Measurements from ENCODE around the gene CPLX3. TPM values are rescaled to one million over a fixed set of nuclear protein-coding genes. Genes with fewer than 3 reads are reported as not detected.

The CPLX3 gene
- polyA plus RNA-seq, 1 donor: not detected

DNA sequence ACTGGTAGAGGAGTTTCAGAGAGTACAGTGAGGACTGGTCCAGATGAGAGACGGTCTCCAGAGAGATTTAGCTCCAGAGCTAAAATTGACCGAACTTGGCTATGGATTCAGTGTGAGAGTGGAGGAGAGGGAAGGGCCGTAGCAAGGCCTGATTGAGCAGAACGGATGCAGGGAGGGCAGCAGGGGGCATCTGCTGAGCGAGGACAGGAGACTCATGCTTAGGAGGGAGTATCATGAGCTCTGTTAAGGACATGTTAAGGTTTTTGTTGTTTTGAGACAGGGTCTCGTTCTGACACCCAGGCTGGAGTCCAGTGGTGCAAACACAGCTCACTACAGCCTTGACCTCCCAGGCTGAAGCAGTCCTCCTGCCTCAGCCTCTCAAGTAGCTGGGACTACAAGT is 21.5 kb upstream of the CPLX3 start:
- DNase-seq: no peak

DNA sequence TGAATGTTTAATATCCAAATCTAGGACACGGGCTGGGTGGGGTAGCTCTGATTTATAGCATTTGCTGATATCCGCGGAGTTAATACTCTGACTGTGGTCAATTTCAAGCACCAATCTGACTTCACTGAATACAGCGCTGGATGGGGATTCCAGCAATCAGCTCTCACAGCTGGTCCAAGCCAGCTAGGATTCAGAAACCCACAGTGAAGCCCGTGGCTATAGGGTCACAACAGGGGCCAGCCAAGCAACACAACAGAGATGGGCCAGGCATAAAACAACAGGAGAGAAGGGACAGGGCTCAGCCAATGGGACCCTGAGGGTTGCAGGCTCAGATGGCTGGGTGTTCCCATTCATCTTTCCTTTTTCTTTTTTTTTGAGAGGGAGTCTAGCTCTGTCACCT is 19.1 kb upstream of the CPLX3 start:
- DNase-seq: no peak

DNA sequence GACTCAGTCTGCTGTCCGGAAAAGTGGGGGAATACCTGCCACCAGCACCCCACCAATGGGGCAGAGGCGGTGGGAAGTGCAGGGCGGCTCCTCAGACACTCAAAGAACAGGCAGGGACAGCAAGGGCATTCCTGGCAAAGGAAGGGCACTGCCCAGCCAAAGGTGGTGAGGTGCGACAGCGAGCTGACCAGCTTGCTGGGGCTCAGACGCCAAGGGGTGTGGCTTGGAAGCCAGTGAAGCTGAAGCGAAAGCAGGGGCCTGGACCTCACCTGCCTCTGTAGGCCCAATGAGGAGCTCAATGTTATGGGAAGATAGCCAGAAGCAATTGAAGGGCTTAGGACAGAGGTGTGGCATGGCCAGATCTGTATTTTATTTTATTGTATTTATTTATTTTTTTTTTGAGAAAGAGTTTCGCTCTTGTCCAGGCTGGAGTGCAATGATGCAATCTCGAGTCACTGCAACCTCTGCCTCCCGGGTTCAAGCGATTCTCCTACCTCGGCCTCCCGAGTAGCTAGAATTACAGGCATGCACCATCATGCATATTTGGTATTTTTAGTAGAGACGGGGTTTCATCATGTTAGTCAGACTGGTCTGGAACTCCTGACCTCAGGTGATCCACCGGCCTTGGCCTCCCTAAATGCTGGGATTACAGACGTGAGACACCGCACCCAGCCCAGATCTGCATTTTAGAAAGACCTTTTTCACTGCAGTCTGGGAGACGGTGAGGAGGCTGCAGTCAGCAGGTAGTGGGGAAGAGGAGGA is 18.2 kb upstream of the CPLX3 start:
- DNase-seq: no peak

DNA sequence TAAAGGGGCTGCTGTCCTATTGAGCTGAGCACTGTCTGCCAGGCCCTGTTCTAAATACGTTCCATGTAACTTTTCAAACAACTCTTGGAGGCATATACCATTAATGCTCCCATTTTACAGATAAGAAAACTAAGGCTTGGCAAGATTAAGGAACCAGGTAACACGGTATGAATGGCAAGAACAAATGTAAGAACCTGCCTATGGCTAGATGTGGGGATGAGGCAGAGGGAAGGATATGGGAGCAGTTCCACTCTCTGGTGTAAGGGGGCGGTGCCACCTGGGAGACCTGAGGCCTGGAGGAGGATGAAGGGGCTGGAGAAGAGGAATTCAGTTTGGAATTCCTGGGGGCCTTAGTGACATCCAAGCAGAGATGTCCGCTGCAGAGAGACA is 17.6 kb upstream of the CPLX3 start:
- no peak for DNase-seq

DNA sequence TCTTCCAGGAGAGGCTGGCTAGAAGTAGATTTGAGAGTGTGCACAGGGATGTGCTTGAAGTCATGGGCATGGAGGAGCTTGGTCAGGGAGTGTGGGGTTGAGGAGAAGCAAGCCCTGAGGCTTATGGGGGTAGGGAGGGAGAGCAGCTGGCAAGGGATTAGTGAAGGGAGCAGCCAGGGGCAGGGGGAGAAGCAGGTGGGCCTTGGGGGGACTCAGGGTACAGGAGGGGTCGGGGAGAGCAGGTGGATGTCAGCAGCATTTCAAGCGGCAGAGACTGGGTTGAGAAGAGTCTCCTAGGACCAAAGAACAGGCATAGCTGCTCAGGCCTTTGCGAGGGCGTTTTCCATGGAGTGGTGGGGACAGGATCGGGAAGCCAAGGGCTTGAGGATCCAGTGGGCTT is 17.2 kb upstream of the CPLX3 start:
- no peak for DNase-seq

DNA sequence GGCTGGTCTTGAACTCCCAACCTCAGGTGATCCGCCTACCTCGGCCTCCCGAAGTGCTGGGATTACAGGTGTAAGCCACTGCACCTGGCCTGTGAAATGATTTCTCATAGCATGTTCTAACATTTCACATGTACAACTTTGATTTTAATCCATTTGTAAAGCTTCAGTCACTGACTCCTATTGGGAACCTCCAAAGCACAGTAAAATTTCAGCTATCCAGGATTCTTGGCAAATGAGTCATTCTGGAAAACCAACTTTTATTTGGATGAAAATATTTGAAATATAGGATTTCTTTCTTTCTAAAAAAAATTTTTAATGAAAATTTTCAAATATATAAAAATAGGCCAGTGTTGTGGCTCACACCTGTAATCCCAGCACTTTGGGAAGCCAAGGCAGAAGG is 16.5 kb upstream of the CPLX3 start:
- no peak for DNase-seq

DNA sequence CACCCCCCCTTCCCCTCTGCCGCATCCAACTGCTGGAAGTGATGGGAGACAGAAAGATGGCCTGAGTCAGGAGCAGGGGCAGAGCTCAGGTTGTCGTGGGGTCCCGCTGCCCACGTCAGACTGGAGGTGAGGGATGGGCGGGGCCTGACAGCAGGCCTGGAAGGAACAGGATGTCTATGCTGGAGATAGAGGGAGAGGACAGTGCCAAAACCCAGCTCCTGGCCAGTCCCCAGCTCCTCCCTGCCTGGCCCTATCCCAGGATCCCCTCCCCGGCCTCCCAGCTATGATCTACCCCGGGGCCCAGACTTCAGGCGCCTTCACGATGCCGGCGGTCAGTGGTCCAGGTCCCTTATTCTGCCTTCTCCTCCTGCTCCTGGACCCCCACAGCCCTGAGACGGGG is 13.9 kb upstream of the CPLX3 start, which contains the start of gene LMAN1L:
Gene LMAN1L, plus strand, starts transcription at position 303 of the 400 bp plus-strand sequence. Its CDS starts 20 bp downstream, at position 323.
- no peak for DNase-seq

DNA sequence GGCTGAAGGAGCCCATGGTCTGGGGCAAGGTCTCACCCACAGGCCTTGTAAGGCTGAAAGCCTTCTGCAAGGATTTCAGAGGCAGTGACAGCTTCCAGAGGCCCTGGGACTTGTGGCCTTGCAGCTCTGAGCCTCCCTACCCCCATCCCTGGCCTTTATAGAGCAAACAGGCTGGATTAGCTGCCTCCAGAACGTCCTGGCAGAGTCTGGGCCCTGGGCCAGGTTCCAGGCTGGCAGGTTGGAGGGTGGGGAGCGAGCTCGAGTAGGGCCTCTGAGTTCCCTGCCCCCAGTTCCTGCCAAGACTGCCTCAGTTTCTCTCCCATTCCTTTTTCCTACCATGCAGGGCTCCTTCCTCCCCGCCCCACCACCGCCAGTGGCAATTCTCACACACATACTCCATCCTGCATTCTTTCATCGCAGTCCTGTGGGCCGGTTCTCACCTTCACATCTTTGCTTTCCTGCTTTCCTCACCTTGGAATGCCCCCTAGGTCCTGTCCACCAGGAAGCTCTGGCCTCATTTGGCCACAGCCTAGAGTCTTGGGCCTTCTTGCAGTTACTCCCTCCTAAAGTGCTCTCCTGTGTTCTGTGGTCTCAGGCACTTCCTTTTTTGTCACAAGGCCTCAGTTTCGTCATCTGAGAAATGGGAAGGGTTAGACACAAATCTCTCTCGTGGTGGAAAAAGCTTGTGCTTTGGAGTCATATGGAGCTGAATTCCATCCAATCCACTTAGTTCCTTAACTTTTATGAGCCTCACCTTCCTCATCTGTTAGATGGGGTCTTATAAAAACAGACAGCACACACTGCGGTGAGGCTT is 11.1 kb upstream of the CPLX3 start:
- DNase-seq: no peak

DNA sequence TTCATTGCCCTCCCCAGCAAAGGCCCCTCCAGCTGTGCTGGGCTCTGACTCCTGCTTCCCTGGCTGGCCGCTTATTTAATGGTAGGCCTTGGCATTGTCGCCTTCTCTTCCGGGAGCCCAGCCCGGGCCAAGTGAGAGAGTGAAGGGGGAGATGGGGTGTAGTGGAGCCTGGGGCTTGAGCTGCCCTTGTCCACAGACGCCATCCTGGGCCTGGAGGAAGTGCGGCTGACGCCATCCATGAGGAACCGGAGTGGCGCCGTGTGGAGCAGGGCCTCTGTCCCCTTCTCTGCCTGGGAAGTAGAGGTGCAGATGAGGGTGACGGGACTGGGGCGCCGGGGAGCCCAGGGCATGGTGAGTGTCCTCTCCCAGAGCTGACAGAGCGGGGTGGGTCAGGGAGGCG is 10.5 kb upstream of the CPLX3 start:
- no peak for DNase-seq

DNA sequence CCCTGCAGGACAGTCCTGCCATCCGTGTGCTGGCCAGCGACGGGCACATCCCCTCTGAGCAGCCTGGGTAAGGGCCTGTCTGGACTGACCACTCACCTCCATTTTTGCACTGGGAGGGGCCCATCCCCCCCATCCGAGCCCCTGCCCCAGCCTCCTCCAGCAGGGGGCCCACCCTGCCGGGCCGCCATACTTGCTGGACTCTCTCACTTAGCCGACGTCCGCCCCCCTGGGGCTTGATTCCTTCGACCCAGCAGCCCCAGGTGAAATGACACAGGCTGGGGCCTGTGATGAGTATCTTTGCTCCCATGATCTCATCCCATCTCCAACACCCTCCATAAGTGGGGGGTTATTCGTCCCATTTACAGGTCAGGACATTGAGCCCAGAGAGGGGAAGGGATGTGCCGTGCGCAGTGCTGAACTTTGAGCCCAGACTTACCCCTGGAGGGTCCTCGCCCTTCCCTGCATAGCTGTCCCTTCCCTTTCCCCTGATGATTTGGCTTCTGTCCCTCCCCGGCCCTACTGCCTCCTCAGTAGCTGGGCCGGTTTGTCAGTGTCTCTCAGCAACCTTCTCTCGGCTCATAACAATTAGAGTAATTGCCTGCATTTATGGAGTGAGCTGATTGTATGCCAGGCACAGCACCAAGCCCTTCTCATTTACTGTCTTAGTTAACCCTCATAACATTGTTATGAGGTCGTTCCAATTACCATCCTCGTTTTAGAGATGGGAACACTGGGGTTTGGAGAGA is 9.6 kb upstream of the CPLX3 start:
- no peak for DNase-seq

DNA sequence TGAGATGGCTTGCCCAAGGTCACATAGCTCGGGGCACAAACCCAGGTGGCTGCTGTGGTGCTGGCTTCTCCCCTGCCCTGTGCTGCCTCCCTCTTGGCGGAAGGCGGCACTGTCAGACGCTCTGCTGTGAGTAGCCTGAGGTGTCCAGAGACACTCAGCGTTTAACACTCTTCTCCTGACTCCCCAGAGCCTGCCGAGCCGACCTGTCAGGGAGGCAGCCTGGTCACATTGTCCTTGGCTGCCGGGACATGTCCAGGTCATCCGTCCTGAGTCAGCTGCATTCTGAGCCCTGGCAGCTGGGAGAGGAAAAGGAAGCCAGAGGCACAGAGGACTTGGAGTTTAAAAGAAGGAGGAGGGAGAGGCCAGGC is 9.1 kb upstream of the CPLX3 start:
- no peak for DNase-seq

DNA sequence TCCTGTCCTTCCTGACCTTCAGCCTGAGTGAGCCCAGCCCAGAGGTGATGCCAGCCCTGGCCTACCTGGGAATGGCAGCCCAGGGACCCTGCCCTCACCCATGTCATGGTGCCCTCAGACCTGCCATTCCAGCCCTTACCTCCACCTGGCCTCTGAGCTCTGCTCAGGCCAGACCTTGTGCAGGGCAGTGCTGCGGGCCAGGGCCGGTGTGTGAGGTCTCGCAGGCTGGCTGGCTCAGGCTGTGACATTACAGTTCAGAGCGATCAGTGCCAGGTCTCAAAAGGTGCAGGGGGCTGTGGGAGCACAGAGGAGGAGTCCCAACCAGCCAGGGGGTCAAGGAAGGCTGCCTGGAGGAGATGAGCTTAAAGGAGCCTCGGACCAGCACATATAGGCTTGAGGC is 6.4 kb upstream of the CPLX3 start:
- DNase-seq: no peak

DNA sequence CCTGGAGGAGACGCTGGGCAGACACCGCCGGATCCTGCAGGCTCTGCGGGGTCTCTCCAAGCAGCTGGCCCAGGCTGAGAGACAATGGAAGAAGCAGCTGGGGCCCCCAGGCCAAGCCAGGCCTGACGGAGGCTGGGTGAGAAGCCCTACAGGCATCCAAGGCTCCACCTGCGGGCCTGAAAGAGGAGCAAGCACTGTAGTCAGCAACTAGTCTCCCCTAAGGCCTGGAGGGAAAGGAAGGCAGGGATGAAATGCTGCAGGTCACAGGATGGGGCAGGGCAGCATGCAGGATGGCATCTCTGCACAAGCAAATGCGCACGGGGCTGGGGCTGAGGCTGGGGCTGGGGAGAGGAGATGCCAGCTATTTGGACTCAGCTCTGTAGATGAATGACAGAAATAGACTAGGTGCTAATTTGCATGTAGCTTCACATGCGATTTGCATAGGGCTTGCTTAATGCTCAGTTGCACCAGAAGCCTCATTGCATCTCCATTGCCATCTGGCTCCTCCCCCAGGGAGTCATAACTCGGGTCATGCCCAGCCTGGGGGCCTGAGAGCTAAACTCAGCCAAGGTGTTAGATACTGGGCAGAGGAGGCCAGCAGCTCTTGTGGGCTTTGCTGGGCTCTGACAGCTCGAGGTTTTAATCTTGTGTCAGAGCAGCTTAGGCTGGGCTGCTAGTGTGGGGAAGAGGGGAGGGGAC is 5.2 kb upstream of the CPLX3 start:
- no peak for DNase-seq

DNA sequence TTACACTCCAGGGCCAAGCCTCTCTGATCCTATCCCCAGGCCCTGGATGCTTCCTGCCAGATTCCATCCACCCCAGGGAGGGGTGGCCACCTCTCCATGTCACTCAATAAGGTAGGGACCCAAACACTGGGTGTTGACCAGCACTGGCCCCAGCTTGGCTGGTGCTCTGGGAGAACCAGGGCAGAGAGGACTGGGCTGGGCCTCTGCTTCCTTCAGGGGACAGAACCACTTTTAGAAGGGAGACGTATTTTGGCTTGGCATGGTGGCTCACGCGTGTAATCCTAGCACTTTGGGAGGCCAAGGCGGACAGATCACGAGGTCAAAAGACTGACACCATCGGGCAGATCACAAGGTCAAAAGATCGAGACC is 4.7 kb upstream of the CPLX3 start:
- no peak for DNase-seq

DNA sequence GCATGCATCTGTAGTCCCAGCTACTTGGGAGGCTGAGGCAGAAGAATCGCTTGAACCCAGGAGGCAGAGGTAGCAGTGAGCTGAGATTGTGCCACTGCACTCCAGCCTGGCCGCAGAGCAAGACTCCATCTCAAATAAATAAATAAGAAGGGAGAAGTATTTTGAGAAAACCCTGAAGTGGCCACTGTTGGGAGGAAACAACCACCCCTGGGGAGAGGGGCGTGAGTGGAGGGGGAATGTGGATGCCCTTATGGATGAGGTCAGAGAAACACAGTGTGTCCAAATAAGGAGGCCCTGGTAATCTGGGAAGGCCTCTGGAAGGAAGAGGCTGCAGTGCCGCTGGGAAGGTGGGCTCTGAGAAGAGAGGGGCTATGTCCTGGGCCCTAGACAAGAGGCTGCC is 4.2 kb upstream of the CPLX3 start:
- no peak for DNase-seq

DNA sequence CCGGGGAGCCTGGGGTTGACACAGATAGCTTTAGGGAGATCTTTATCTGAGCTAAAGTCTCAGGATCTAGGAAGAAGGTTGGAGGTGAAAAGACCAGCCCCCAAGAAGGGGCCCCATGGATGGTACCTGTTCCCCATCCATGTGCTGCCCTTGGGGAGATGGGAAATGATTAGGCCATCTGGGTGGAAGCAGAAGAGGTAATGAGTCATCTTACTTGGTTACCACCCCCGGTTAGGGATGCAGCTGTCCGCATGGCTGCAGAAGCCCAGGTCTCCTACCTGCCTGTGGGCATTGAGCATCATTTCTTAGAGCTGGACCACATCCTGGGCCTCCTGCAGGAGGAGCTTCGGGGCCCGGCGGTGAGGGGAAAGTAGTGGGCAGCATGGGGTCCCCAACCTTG is 3.1 kb upstream of the CPLX3 start:
- DNase-seq: no peak

DNA sequence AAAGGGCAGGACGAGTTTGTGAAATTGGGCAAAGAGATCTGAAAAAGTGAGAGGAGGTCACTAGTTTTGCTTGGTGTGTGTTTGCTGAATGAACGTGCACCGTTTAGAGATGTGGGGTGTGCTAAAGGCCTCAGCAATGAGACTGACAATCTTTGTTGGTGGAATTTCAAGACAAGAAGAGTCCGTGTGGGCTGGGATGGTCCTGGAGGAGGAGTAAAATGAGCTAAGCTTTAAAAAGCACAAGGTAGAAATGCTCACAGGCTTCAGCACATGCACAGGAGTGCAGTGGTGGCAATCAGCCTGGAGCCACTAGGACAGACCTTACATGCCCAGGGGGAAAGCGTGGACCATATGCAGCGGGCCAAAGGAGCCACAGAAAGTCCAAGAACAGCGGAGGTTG is 1.5 kb upstream of the CPLX3 start:
- no peak for DNase-seq

DNA sequence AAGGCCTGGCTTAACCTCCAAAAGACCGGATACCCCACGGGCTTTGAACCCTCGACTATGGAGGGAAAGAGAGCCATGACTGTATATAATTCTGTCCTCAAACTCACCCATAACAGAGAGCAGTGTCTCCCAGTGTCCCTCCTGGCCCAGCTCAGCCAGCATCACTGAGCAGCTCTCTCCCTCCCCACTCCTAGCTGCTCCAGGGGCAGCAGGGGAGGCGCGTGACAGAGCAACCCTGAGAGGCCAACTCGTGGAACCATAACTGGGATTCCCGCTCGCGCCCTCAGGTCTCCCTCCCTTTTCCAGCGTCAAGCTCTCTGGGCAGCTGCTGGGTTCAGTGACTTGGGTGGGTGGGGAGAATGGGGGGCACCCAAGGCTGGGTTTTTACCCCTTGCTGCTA is 561 bp upstream of the CPLX3 start:
- DNase-seq: no peak

DNA sequence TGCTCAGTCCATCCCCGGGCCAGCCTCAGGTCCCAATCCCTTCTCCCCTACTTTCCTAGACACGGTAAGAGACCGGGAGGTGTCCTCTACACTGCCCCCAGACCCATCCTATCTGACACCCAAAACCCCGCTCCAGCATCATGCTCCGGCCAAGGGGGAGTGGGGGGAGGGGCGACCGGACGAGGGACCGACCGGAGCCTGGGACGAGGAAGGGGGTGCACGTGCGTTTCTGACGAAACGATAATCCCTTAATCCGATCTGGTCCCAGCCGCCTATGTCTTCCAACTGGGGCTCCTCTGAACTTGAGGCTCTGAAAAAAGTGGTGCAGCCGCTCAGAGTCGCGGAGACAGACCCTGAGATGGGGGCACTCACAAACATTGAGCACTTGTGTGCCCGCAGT is 494 bp downstream of the CPLX3 start:
- DNase-seq: no peak

DNA sequence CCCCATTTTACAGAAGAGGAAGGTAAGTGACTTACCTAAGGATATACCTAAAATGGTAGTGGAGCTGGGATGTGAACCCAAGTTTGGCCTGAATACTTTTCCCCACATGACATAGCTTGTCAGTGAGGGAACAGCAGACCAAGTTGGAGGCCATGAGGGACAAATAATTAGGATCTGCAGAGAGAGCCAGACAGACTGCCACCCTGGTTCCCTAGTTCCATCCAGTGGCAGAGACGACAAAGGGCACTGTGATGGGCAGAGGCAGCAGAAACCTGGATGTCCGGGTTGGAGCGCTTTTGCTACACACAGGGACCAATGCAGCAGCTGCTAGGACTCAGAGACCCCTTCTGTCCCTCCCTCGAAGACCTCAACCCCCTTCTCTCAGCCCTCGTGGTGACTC is 1.2 kb downstream of the CPLX3 start:
- no peak for DNase-seq

DNA sequence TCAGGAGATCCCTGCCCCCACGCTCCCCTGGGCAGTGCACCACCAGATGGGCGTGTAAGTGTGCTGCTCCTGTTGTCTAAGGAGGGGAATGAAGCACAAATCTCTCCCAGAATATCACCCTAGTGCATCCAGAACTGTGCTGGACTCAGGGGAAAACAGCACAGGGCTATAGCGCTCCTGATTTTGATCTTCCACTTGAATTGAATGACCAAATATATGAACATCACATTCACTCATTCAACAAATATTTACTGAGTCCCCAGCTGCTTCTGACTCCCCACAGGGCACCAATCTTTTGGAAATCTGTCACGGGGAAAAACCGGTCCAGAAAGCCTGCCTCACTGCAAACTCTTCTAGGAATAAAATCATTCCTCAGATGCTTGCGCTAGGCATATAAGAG is 2.4 kb downstream of the CPLX3 start:
- DNase-seq: no peak

DNA sequence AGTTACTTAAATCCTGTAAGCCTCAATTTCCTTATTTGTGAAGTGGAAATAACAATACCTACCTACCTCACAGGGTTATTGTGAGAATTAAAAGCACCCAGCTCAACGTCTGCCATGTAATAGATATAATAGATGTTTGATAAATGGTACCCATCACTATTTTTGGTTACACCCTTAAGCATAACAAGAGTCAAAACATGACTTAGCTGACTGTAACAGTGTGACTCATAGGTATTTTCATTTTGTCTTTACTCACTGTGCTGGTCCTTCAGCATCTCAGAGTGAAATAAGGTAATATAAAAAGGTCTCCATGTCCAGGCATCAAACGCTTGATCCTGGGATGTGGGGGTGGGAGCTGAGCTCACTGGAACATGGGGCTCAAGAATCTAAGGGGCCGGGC is 3.1 kb downstream of the CPLX3 start:
- DNase-seq: no peak

DNA sequence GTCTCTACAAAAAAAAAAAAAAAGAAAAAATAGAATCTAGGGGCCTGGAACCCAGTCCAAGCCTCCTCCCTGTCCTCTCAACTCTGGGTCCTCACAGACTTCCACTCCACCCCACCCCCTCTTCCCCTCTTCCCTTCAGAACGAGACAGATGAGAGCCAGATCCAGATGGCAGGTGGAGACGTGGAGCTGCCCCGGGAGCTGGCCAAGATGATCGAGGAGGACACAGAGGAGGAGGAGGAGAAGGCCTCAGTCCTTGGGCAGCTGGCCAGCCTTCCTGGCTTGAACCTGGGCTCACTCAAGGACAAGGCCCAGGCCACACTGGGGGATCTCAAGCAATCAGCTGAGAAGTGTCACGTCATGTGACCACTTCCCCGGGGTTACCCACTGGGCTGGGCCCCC is 3.6 kb downstream of the CPLX3 start:
- DNase-seq: no peak

Data from hindlimb muscle (tissue), 1 donor.